Osteocyte (in vitro differentiated cells): Measurements from ENCODE around the gene FUT6. TPM values are rescaled to one million over a fixed set of nuclear protein-coding genes. Genes with fewer than 3 reads are reported as not detected.

Experiments
- DNase-seq: peaks from one replicate; pipeline ENCODE4 v3.0.0; 2021; ENCODE audit warnings: mixed read lengths; ENCODE audit not compliant: unreplicated experiment; ENCODE audit errors: extremely low spot score
- H3K27ac Mint-ChIP-seq: one replicate; pipeline ENCODE4 v1.8.0; 2021; ENCODE audit warnings: mild to moderate bottlenecking, mixed read lengths; ENCODE audit not compliant: unreplicated experiment
- H3K27me3 Mint-ChIP-seq: one replicate; pipeline ENCODE4 v1.8.0; 2021; ENCODE audit warnings: mixed read lengths; ENCODE audit not compliant: unreplicated experiment
- H3K36me3 Mint-ChIP-seq: one replicate; pipeline ENCODE4 v1.8.0; 2021; ENCODE audit warnings: mixed read lengths; ENCODE audit not compliant: unreplicated experiment
- H3K4me1 Mint-ChIP-seq: one replicate; pipeline ENCODE4 v1.8.0; 2021; ENCODE audit warnings: mixed read lengths; ENCODE audit not compliant: unreplicated experiment
- H3K4me3 Mint-ChIP-seq: one replicate; pipeline ENCODE4 v1.8.0; 2021; ENCODE audit warnings: mild to moderate bottlenecking, moderate library complexity, mixed read lengths; ENCODE audit not compliant: unreplicated experiment
- H3K9me3 Mint-ChIP-seq: one replicate; pipeline ENCODE4 v1.8.0; 2021; ENCODE audit warnings: mixed read lengths; ENCODE audit not compliant: unreplicated experiment
- total RNA-seq: library from RNA; stranded (reverse); gene quantifications from 2 replicates; pipeline ENCODE4 v1.2.1, GENCODE V29; 2021
- TF ChIP-seq, protein P1 (sequence below): fragments of 200-600 bp; sonication (generic); IDR thresholded peaks from 2 replicates; pipeline ENCODE4 v1.5.0; 2021; ENCODE audit warnings: antibody characterized with exemption, mild to moderate bottlenecking, moderate library complexity

The FUT6 gene
- total RNA-seq, 1 donor from 2014 or later = not detected

DNA sequence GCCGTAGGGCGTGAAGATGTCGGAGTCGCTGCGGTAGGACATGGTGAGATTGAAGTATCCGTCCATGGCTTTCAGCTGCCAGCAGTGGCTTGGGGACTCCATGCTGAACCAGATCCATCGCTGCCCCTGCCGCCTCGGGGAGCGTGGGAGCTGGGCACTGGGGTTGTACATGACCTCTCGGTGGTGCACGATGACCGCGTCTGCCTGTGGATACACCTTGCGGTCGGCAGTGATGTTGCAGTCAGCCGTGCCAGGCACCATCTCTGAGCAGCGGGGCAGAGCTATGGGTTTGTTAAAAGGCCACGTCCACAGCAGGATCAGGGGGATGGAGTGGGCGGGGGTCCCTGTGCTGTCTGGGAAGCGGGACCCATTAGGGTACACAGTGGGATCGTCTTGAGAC, 7.4 kb downstream of the FUT6 start:
- Mint-ChIP-seq H3K36me3 (no peaks in the 10 kb centered on the region), H3K4me1 (peaks cover 5% of the 10 kb centered on the region), H3K4me3 (no peak overlapping the region), H3K27me3 (peaks cover 6% of the 10 kb centered on the region), H3K27ac (peak overlapping the region; percentile 31), H3K9me3 (no peaks in the 10 kb centered on the region)
- DNase-seq = no peak
- TF ChIP-seq, protein P1, sequence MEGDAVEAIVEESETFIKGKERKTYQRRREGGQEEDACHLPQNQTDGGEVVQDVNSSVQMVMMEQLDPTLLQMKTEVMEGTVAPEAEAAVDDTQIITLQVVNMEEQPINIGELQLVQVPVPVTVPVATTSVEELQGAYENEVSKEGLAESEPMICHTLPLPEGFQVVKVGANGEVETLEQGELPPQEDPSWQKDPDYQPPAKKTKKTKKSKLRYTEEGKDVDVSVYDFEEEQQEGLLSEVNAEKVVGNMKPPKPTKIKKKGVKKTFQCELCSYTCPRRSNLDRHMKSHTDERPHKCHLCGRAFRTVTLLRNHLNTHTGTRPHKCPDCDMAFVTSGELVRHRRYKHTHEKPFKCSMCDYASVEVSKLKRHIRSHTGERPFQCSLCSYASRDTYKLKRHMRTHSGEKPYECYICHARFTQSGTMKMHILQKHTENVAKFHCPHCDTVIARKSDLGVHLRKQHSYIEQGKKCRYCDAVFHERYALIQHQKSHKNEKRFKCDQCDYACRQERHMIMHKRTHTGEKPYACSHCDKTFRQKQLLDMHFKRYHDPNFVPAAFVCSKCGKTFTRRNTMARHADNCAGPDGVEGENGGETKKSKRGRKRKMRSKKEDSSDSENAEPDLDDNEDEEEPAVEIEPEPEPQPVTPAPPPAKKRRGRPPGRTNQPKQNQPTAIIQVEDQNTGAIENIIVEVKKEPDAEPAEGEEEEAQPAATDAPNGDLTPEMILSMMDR = no peak

DNA sequence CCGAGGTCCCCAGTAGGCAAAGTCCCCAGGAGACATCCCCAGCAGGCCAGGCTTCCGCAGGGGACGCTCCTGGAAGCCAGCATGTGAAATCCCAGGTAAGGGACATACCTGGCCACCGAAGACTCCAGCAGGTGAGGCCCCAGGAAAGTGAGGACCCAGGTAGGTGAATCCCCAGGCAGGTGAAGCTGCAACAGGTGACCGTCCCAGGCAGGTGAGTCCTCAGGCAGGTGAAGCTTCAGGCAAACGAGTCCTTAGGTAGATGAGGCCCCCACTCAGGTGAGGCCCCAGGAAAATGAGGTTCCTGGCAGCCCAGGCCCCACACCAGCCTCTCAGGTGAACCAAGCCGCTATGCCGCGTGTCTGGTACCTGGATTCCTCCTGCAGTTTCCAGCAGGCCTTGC, 8.3 kb downstream of the FUT6 start:
- H3K27ac Mint-ChIP-seq = no peak overlapping the region
- peaks cover 6% of the 10 kb centered on the region for H3K27me3 Mint-ChIP-seq
- no peak for DNase-seq
- H3K4me3 Mint-ChIP-seq = no peak overlapping the region
- H3K36me3 Mint-ChIP-seq = no peaks in the 10 kb centered on the region
- no peaks in the 10 kb centered on the region for H3K9me3 Mint-ChIP-seq
- TF ChIP-seq, protein P1 = no peak
- peaks cover 8% of the 10 kb centered on the region for H3K4me1 Mint-ChIP-seq

DNA sequence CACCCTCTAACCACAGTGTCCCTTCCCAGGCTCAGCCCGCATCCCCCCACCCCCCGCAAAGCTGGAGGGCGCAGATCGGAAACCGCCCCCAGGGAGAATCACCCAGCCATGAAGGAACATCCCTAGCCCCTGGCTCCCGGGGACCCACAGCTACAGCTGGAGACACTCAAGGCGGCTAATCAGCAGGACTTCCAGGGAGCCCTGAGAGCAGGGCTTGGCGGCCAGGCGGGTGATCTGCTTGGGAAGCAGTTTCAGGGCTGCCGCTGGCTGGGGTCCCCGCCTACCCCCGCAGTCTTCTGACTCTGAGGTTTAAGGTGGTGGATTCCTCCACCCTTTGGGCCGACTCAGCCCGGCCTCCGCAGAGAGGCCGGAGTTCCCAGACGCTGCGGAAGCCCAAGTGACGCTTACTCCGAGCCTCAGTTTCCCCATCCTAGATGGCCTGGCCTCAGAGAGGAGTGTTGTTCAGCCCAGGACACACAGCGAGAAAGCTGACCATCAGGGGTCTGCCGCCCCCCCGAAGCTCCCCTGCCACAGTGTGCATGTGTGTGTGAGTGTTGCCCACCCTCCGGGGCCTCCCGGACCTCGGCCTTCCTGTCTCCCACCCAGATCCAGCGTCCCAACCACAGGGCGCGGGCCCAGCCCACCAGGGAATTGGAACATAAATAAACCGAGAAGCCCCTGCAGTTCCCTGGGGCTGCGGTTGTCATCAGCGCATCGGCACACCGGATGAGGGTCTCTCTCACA, 9.8 kb downstream of the FUT6 start:
- no peak for DNase-seq
- H3K36me3 Mint-ChIP-seq = no peaks in the 10 kb centered on the region
- peaks cover 8% of the 10 kb centered on the region for H3K4me1 Mint-ChIP-seq
- H3K9me3 Mint-ChIP-seq = no peaks in the 10 kb centered on the region
- H3K27ac Mint-ChIP-seq = no peak overlapping the region
- H3K4me3 Mint-ChIP-seq = no peak overlapping the region
- TF ChIP-seq, protein P1 = no peak
- H3K27me3 Mint-ChIP-seq = peaks cover 6% of the 10 kb centered on the region

DNA sequence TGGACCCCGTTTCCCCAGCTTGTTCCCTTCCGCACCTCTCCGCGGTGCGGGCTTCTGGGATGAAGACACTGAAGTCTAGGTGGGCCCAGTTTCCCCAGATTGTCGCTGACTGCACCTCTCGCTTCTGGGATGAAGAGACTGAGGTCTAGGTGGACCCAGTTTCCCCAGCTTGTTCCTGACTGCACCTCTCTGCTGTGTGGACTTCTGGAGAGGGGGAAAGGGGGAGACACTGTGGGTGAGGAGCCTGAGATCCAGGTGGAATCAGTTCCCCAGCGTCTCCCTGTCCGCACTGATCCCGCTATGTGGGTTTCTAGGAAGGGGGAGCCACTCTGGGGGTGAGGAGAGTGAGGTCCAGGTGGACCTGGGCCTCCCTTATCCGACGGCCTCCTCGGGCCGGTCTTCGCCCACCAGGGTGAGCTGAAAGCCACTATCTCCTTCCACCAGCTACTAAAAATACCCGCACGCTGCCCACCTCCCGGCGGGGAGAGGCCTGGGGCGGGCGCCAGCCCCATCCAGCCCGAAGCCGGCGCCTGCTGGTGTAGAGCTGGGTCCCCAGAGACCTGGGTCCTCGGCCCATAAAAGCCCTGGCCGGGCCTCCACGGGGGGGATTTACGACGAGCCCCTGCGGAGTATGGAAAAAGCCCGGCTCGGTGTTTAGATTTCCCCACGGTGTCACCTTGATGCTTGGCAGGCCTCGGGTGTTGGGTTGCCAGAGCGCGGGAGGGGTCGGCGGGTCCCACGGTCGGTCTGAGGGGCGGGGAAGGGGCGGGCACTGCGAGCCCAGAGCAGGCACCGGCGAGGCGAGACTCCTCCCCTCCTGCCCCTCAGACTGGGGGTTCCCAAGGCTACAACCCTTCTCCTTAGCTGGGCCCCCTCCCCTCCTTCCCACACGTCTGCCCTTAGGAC, 10.6 kb downstream of the FUT6 start:
- no peak for DNase-seq
- H3K4me1 Mint-ChIP-seq = peaks cover 8% of the 10 kb centered on the region
- H3K9me3 Mint-ChIP-seq = no peaks in the 10 kb centered on the region
- TF ChIP-seq, protein P1 = no peak
- H3K27ac Mint-ChIP-seq = peak overlapping the region; percentile 98
- H3K36me3 Mint-ChIP-seq = no peaks in the 10 kb centered on the region
- peaks cover 3% of the 10 kb centered on the region for H3K27me3 Mint-ChIP-seq
- H3K4me3 Mint-ChIP-seq = peak overlapping the region; percentile 98
